GM06990 (cell line): ENCODE measurements around the gene FITM1.

Source experiments
- DNase-seq: peaks from one replicate; pipeline ENCODE4 v3.0.0-alpha.2; 2011; ENCODE audit not compliant: insufficient read length; ENCODE audit errors: extremely low read depth
- H3K27me3 ChIP-seq: replicated peaks from 2 replicates; pipeline ENCODE4 v1.6.0; 2011; ENCODE audit warnings: low read length; ENCODE audit not compliant: control insufficient read depth, insufficient read depth
- H3K36me3 ChIP-seq: 2 replicates; pipeline ENCODE4 v1.5.1; 2011; ENCODE audit warnings: low read length; ENCODE audit not compliant: control insufficient read depth, insufficient read depth
- H3K4me3 ChIP-seq: replicated peaks from 2 replicates; pipeline ENCODE4 v1.5.1; 2011; ENCODE audit warnings: low read depth, mild to moderate bottlenecking, control low read depth, low read length
- TF ChIP-seq, protein P1 (sequence below): IDR thresholded peaks from 2 replicates; pipeline ENCODE4 v1.5.1; 2011; ENCODE audit warnings: low read length, control low read depth, mild to moderate bottlenecking, inconsistent platforms; ENCODE audit not compliant: insufficient read depth, poor library complexity, severe bottlenecking

The FITM1 gene

GRCh38 chr14:24160850-24161804 lies 30.7 kb downstream of the FITM1 start, which contains the start of gene IRF9:
Gene IRF9, plus strand, starts transcription at chr14:24161265. Its CDS starts 880 bp downstream, at chr14:24162145.
- TF ChIP-seq, protein P1, sequence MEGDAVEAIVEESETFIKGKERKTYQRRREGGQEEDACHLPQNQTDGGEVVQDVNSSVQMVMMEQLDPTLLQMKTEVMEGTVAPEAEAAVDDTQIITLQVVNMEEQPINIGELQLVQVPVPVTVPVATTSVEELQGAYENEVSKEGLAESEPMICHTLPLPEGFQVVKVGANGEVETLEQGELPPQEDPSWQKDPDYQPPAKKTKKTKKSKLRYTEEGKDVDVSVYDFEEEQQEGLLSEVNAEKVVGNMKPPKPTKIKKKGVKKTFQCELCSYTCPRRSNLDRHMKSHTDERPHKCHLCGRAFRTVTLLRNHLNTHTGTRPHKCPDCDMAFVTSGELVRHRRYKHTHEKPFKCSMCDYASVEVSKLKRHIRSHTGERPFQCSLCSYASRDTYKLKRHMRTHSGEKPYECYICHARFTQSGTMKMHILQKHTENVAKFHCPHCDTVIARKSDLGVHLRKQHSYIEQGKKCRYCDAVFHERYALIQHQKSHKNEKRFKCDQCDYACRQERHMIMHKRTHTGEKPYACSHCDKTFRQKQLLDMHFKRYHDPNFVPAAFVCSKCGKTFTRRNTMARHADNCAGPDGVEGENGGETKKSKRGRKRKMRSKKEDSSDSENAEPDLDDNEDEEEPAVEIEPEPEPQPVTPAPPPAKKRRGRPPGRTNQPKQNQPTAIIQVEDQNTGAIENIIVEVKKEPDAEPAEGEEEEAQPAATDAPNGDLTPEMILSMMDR: peak; percentile 88
- Histone ChIP-seq H3K27me3 (no peaks in the 10 kb centered on the region), H3K4me3 (peak within 1 kb of the TSS; percentile 96), H3K36me3 (peaks cover 56% of the 10 kb centered on the region)
- peak; percentile 90 for DNase-seq

GRCh38 chr14:24162093-24162492 lies 31.6 kb downstream of the FITM1 start:
- DNase-seq: no peak
- H3K36me3 ChIP-seq: peaks cover 56% of the 10 kb centered on the region
- peak overlapping the region; percentile 96 for H3K4me3 ChIP-seq
- TF ChIP-seq, protein P1: no peak
- H3K27me3 ChIP-seq: no peaks in the 10 kb centered on the region

GRCh38 chr14:24164518-24164991 lies 34.1 kb downstream of the FITM1 start:
- Histone ChIP-seq H3K36me3 (peaks cover 47% of the 10 kb centered on the region), H3K27me3 (no peaks in the 10 kb centered on the region), H3K4me3 (no peak overlapping the region)
- TF ChIP-seq, protein P1: no peak
- no peak for DNase-seq

- Histone ChIP-seq H3K27me3 (no peaks in the 10 kb centered on the region), H3K4me3 (no peak overlapping the region), H3K36me3 (peaks cover 47% of the 10 kb centered on the region)
- no peak for DNase-seq
- TF ChIP-seq, protein P1: no peak
These were observed 35.3 kb downstream of the FITM1 start for GRCh38 chr14:24165785-24166184.

DNA sequence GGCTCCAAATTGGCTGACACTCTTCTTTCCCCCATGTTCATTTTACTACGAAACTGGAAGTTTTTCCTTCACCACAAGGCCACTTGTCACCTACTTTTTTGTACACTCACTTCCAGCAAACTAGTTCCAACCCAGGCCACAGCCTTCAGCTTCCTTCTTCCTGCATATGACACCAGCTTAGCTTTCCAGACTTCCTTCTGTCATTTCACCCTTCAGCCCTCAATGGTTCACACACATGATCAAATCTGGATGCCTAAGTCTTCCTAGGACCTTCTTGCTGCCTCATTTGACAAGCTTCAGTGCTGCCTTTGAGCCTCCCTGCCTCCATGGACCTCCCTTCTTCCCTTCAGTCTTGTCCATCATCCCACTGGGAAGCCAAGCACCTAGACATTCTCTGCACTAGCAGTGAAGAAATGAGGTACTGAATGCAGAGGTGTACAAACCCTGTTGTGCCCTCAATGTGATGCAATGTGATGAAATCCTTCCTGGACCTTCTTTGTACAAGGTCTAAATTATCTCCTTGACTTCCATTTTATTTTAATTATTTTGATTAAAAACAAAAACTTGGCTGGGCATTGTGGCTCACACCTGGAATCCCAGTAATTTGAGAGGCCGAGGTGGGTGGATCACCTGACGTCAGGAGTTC lies 37.1 kb downstream of the FITM1 start:
- H3K4me3 ChIP-seq: no peak overlapping the region
- peaks cover 47% of the 10 kb centered on the region for H3K36me3 ChIP-seq
- H3K27me3 ChIP-seq: no peaks in the 10 kb centered on the region
- TF ChIP-seq, protein P1: no peak
- DNase-seq: no peak
